HepG2 (cell line): ENCODE measurements around the gene ACAP1. TPM values are rescaled to one million over a fixed set of nuclear protein-coding genes. Genes with fewer than 3 reads are reported as not detected.

Source experiments
- ARID4A ChIP-seq: sonication (generic); formaldehyde crosslinking; IDR thresholded peaks from 2 replicates; pipeline ENCODE4 v1.5.0; 2020; ENCODE audit warnings: mild to moderate bottlenecking, missing genetic modification reagents, borderline replicate concordance
- ARNT ChIP-seq: fragments of 450-650 bp; IDR thresholded peaks from 2 replicates; pipeline ENCODE4 v1.6.1; 2017
- CENPT ChIP-seq: sonication (generic); formaldehyde crosslinking; IDR thresholded peaks from 2 replicates; pipeline ENCODE4 v1.8.0; 2022; ENCODE audit warnings: low read depth, mild to moderate bottlenecking, moderate library complexity, missing genetic modification reagents
- ESRRA ChIP-seq: sonication (generic); formaldehyde crosslinking; IDR thresholded peaks from 2 replicates; pipeline ENCODE4 v1.5.1; 2020; ENCODE audit warnings: mild to moderate bottlenecking, low read depth, missing genetic modification reagents
- HCFC1 ChIP-seq: fragments of 150-350 bp; IDR thresholded peaks from 2 replicates; pipeline ENCODE4 v1.6.1; 2014; ENCODE audit warnings: low read depth, low read length
- LBX2 ChIP-seq: sonication (generic); formaldehyde crosslinking; IDR thresholded peaks from 2 replicates; pipeline ENCODE4 v1.5.0; 2020; ENCODE audit warnings: missing genetic modification reagents, mild to moderate bottlenecking, borderline replicate concordance
- NFYB ChIP-seq: sonication (generic); formaldehyde crosslinking; IDR thresholded peaks from 2 replicates; pipeline ENCODE4 v1.4.0; 2020; ENCODE audit warnings: missing genetic modification reagents
- SATB2 ChIP-seq: sonication (generic); formaldehyde crosslinking; IDR thresholded peaks from 2 replicates; pipeline ENCODE4 v1.5.0; 2020; ENCODE audit warnings: missing genetic modification reagents
- SSRP1 ChIP-seq: IDR thresholded peaks from 2 replicates; pipeline ENCODE4 v1.6.1; 2016; ENCODE audit warnings: control low read depth
- ZBTB4 ChIP-seq: sonication (generic); formaldehyde crosslinking; IDR thresholded peaks from 2 replicates; pipeline ENCODE4 v1.4.0; 2020; ENCODE audit warnings: missing genetic modification reagents, mild to moderate bottlenecking, borderline replicate concordance
- ZNF282 ChIP-seq: fragments of 450-650 bp; IDR thresholded peaks from 2 replicates; pipeline ENCODE4 v1.6.1; 2018; ENCODE audit not compliant: partially characterized antibody
- ZNF296 ChIP-seq: sonication (generic); formaldehyde crosslinking; conservative IDR thresholded peaks from 2 replicates; pipeline ENCODE4 v1.5.0; 2020; ENCODE audit warnings: mild to moderate bottlenecking, missing genetic modification reagents
- ZNF337 ChIP-seq: sonication (generic); formaldehyde crosslinking; IDR thresholded peaks from 2 replicates; pipeline ENCODE4 v1.5.1; 2020; ENCODE audit warnings: missing genetic modification reagents, low read depth, mild to moderate bottlenecking, borderline replicate concordance
- ZNF432 ChIP-seq: sonication (generic); formaldehyde crosslinking; IDR thresholded peaks from 2 replicates; pipeline ENCODE4 v1.5.0; 2020; ENCODE audit warnings: missing genetic modification reagents, mild to moderate bottlenecking, borderline replicate concordance
- ZNF737 ChIP-seq: sonication (generic); formaldehyde crosslinking; IDR thresholded peaks from 2 replicates; pipeline ENCODE4 v1.5.0; 2020; ENCODE audit warnings: missing genetic modification reagents, mild to moderate bottlenecking, borderline replicate concordance
- polyA plus RNA-seq, 8 experiments: library from polyadenylated mRNA; depleted of rRNA in 3 of 8; stranded (reverse) in 7 of 8; unstranded in 1 of 8; fragments of >200 nt; fragmentation: Illumina TruSeq in 4 of 8; extraction: Trizol in 4 of 8; gene quantifications; 2 replicates each; pipeline versions ENCODE4 v1.2.1 to v1.2.3, GENCODE V29; 2011 to 2016; ENCODE audit warnings: low read depth in 4 of 8, missing spikeins in 1 of 8, mixed read lengths in 1 of 8; ENCODE audit not compliant: insufficient read depth in 1 of 8
- total RNA-seq, 5 experiments: library from RNA; depleted of rRNA; stranded (reverse); fragments of >200 nt; fragmentation: Illumina TruSeq; extraction: Trizol; gene quantifications; 2 replicates each; pipeline ENCODE4 v1.2.3, GENCODE V29; 2016; ENCODE audit warnings: low read depth in 1 of 5
- TF ChIP-seq, protein P1 (sequence below): sonication (generic); formaldehyde crosslinking; IDR thresholded peaks from 2 replicates; pipeline ENCODE4 v1.5.1; 2020; ENCODE audit warnings: missing genetic modification reagents, mild to moderate bottlenecking, borderline replicate concordance
- TF ChIP-seq, protein P2 (sequence below): sonication (generic); formaldehyde crosslinking; IDR thresholded peaks from 2 replicates; pipeline ENCODE4 v1.4.0; 2020; ENCODE audit warnings: missing genetic modification reagents

Gene ACAP1
- total and polyA plus RNA-seq, 2 of the 13 experiments (the other 11 are each of a cell fraction or from before 2014, with no cell fraction given) = 1.3 to 2.5 TPM

- TF ChIP-seq ZBTB4 (CRISPR knock-in tag) (no peak), ESRRA (CRISPR knock-in tag) (no peak), SSRP1 (CRISPR knock-in tag) (peak; percentile 15; the same call in 1 of the 2 replicates), ZNF337 (CRISPR knock-in tag) (no peak), ZNF282 (no peak), ZNF737 (no peak), NFYB (CRISPR knock-in tag) (no peak), LBX2 (no peak), ZNF296 (CRISPR knock-in tag) (no peak), CENPT (no peak), ARID4A (no peak), SATB2 (CRISPR knock-in tag) (no peak), ARNT (no peak), ZNF432 (CRISPR knock-in tag) (no peak), HCFC1 (no peak)
- TF ChIP-seq, protein P1, sequence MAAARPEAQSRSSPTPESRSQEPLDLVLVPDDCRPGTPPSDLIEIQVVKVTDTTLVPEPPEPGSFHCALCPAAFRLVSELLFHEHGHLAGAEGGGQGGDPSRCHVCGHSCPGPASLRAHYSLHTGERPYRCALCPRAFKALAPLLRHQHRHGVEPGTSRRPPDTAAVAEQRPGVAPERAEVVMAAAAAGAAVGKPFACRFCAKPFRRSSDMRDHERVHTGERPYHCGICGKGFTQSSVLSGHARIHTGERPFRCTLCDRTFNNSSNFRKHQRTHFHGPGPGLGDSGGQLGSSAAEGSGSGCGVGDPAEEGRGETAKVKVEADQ = no peak
- TF ChIP-seq, protein P2, sequence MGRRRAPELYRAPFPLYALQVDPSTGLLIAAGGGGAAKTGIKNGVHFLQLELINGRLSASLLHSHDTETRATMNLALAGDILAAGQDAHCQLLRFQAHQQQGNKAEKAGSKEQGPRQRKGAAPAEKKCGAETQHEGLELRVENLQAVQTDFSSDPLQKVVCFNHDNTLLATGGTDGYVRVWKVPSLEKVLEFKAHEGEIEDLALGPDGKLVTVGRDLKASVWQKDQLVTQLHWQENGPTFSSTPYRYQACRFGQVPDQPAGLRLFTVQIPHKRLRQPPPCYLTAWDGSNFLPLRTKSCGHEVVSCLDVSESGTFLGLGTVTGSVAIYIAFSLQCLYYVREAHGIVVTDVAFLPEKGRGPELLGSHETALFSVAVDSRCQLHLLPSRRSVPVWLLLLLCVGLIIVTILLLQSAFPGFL (CRISPR knock-in tag) = no peak
Measured at GRCh38 chr17:7313088-7313889, 23.0 kb upstream of the ACAP1 start (continued).
